Osteoblast (primary cell): ENCODE data around the gene COL19A1. TPM values are rescaled to one million over a fixed set of nuclear protein-coding genes. Genes with fewer than 3 reads are reported as not detected.

Experiments used
- DNase-seq: peaks from one replicate; pipeline ENCODE4 v3.0.0; 2011; ENCODE audit warnings: low spot score, mixed read lengths; ENCODE audit not compliant: insufficient read length; ENCODE audit errors: missing footprints
- H2AFZ ChIP-seq: 2 replicates; pipeline ENCODE4 v1.6.0; 2011; ENCODE audit warnings: mild to moderate bottlenecking, low read length
- H3K27ac ChIP-seq: 2 replicates; pipeline ENCODE4 v1.5.1; 2011; ENCODE audit warnings: mild to moderate bottlenecking, low read depth, low read length, moderate library complexity
- H3K27me3 ChIP-seq: 2 replicates; pipeline ENCODE4 v1.6.0; 2012; ENCODE audit warnings: mild to moderate bottlenecking, control low read depth, inconsistent platforms, low read length, moderate library complexity; ENCODE audit not compliant: insufficient read depth
- H3K36me3 ChIP-seq: 2 replicates; pipeline ENCODE4 v1.5.1; 2011; ENCODE audit warnings: mild to moderate bottlenecking, low read length, control low read depth, moderate library complexity; ENCODE audit not compliant: insufficient read depth
- H3K4me1 ChIP-seq: 2 replicates; pipeline ENCODE4 v1.5.1; 2011; ENCODE audit warnings: mild to moderate bottlenecking, low read length, control low read depth, moderate library complexity; ENCODE audit not compliant: insufficient read depth
- H3K4me2 ChIP-seq: 2 replicates; pipeline ENCODE4 v1.6.0; 2011; ENCODE audit warnings: mild to moderate bottlenecking, low read length; ENCODE audit not compliant: insufficient read depth
- H3K4me3 ChIP-seq: fragments of 200-600 bp; sonication (generic); 3 replicates; pipeline ENCODE4 v1.5.1; 2012; ENCODE audit warnings: mild to moderate bottlenecking, low read length, inconsistent platforms; ENCODE audit not compliant: insufficient read depth
- H3K79me2 ChIP-seq: 2 replicates; pipeline ENCODE4 v1.6.0; 2012; ENCODE audit warnings: mild to moderate bottlenecking, low read length, control low read depth, inconsistent platforms; ENCODE audit not compliant: insufficient read depth
- H3K9me3 ChIP-seq: 2 replicates; pipeline ENCODE4 v1.5.1; 2011; ENCODE audit warnings: low read depth, low read length, control low read depth
- H4K20me1 ChIP-seq: 2 replicates; pipeline ENCODE4 v1.6.0; 2012; ENCODE audit warnings: mild to moderate bottlenecking, low read length, control low read depth; ENCODE audit not compliant: insufficient read depth
- total RNA-seq: library from RNA; depleted of rRNA; stranded (reverse); fragments of >200 nt; gene quantifications from 2 replicates; pipeline ENCODE4 v1.2.3, GENCODE V29; 2012
- TF ChIP-seq, protein P1 (sequence below): IDR thresholded peaks from 2 replicates; pipeline ENCODE4 v1.5.1; 2011; ENCODE audit warnings: mild to moderate bottlenecking, low read depth, low read length, moderate library complexity; ENCODE audit errors: extremely low read depth

COL19A1 gene
- total RNA-seq, 1 donor = under 0.01 TPM

DNA sequence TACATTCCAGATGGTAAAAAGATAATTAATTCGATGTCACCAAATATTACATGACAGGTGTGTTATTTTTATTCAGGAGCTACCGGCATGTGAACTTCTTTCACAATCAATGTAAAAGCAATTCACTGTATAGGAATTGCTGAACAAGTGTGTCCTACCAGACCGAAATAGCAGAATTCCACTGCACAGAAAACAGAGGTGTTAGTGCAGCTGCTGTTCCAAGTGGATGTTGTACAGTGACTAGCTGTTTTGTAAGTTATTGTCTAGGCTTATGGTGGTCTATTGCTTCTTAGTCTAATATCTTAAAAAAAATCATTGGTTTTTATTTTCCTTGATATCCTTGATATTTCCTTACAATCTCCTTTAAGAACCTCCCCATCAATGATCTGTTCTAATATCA, 107.4 kb downstream of the COL19A1 start:
- Histone ChIP-seq H3K27ac (no peak overlapping the region), H3K27me3 (no peaks in the 10 kb centered on the region), H2AFZ (no peak overlapping the region), H3K36me3 (no peaks in the 10 kb centered on the region), H3K79me2 (no peaks in the 10 kb centered on the region), H3K9me3 (no peaks in the 10 kb centered on the region), H4K20me1 (no peaks in the 10 kb centered on the region), H3K4me1 (no peaks in the 10 kb centered on the region), H3K4me3 (no peak overlapping the region), H3K4me2 (no peak overlapping the region)
- DNase-seq = no peak
- TF ChIP-seq, protein P1, sequence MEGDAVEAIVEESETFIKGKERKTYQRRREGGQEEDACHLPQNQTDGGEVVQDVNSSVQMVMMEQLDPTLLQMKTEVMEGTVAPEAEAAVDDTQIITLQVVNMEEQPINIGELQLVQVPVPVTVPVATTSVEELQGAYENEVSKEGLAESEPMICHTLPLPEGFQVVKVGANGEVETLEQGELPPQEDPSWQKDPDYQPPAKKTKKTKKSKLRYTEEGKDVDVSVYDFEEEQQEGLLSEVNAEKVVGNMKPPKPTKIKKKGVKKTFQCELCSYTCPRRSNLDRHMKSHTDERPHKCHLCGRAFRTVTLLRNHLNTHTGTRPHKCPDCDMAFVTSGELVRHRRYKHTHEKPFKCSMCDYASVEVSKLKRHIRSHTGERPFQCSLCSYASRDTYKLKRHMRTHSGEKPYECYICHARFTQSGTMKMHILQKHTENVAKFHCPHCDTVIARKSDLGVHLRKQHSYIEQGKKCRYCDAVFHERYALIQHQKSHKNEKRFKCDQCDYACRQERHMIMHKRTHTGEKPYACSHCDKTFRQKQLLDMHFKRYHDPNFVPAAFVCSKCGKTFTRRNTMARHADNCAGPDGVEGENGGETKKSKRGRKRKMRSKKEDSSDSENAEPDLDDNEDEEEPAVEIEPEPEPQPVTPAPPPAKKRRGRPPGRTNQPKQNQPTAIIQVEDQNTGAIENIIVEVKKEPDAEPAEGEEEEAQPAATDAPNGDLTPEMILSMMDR = no peak

DNA sequence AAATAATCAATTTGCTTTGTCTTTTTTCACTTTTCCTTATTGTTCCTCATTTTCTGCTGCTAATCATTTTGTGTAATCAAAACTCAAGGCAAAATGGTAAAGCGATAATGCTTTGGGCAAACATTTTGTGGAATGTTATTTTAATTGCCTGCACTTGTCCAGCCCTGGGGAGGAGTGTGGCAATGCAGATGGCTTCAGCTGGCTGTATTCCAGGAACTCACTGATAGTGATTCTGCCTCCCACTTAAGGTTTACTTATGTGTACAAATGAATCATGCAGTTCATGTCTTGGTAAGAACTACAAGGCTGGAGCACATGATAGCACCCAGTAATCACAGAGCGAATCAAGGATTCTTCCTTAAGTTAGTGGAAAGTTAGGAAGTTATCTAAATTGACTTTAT, 107.8 kb downstream of the COL19A1 start:
- no peak for DNase-seq
- TF ChIP-seq, protein P1 = no peak

DNA sequence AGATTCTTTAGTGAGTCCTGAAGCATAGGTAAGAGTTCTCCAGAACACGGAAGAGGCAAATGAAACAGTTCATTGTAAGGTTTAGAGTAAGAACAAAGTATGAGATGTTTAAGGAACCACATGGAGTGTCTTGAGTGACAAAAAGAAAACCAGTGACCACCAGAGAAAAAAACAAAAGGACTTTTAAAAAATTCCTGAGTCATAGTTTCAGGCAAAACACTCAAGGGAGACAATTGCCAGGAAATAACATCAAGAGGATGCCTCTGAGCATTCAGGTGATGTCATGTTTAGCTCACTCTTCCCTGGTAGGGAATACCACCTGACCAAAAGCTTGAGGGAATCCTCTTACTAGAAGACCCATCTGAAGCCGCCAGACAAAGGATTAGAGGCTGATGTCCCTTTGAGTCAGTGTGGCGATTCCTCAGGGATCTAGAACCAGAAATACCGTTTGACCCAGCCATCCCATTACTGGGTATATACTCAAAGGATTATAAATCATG, 110.3 kb downstream of the COL19A1 start:
- Histone ChIP-seq H2AFZ (no peak overlapping the region), H4K20me1 (no peaks in the 10 kb centered on the region), H3K27ac (no peak overlapping the region), H3K4me3 (no peak overlapping the region), H3K4me2 (no peak overlapping the region), H3K27me3 (no peaks in the 10 kb centered on the region), H3K36me3 (no peaks in the 10 kb centered on the region), H3K79me2 (no peaks in the 10 kb centered on the region), H3K9me3 (no peaks in the 10 kb centered on the region), H3K4me1 (no peaks in the 10 kb centered on the region)
- TF ChIP-seq, protein P1 = no peak
- DNase-seq = no peak

More for the DNA sequence above, 107.8 kb downstream of the COL19A1 start:
- Histone ChIP-seq H2AFZ (no peak overlapping the region), H3K4me1 (no peaks in the 10 kb centered on the region), H3K36me3 (no peaks in the 10 kb centered on the region), H4K20me1 (no peaks in the 10 kb centered on the region), H3K9me3 (no peaks in the 10 kb centered on the region), H3K27ac (no peak overlapping the region), H3K4me3 (no peak overlapping the region), H3K4me2 (no peak overlapping the region), H3K79me2 (no peaks in the 10 kb centered on the region), H3K27me3 (no peaks in the 10 kb centered on the region)

DNA sequence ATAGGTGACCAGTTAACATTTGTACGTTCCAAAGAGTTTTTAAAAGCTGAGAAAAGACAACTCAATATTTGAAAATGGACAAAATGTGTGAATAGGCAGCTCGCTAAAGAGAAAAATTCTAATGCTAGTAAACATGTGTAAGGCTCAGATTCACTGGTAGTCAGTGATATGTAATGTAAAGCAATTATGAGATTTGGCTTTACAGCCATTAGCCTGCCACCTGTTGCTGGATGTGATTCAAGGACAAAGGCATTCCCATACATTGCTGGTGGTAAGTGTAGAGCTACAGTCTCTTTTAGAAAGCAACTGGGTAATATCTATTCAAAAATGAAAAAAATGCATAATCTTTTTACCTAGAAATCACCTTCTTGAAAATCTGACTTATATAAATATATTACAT, 114.3 kb downstream of the COL19A1 start:
- Histone ChIP-seq H3K79me2 (no peaks in the 10 kb centered on the region), H3K27me3 (no peaks in the 10 kb centered on the region), H4K20me1 (no peaks in the 10 kb centered on the region), H3K4me3 (no peak overlapping the region), H3K36me3 (no peaks in the 10 kb centered on the region), H3K4me1 (no peaks in the 10 kb centered on the region), H3K27ac (no peak overlapping the region), H2AFZ (no peak overlapping the region), H3K4me2 (no peak overlapping the region), H3K9me3 (no peaks in the 10 kb centered on the region)
- no peak for DNase-seq
- TF ChIP-seq, protein P1 = no peak
